Vagina (tissue), 2 donors: Measurements from ENCODE around the gene RRP1B.

Experiments used
- CTCF ChIP-seq, 3 experiments: fragments of 450-650 bp in 2 of 3; fragments of 200-600 bp in 1 of 3; sonication (generic) in 1 of 3; IDR thresholded peaks; one replicate each; pipeline ENCODE4 v1.5.1; 2017 to 2019; ENCODE audit warnings: antibody characterized with exemption in 3 of 3, mild to moderate bottlenecking in 2 of 3, moderate library complexity in 2 of 3
- POLR2A ChIP-seq, 2 donors: fragments of 450-650 bp; IDR thresholded peaks; one replicate each; pipeline ENCODE4 v1.6.1; 2017; ENCODE audit warnings: antibody characterized with exemption in 2 of 2, mild to moderate bottlenecking in 2 of 2, moderate library complexity in 2 of 2

- TF ChIP-seq CTCF (IDR thresholded peaks at IDR 0.05) (no peak), POLR2A (IDR thresholded peaks at IDR 0.05) (no peak)
Observed at GRCh38 chr21:43622796-43623195, 36.6 kb upstream of the RRP1B start.
